GM18873 (cell line): ENCODE results near the gene IFFO2.
A peak's percentile ranks its signal among the peaks of the same experiment; 100 is the strongest.

Source experiments
- ATAC-seq: cut with Tn5 transposase; IDR thresholded peaks from one replicate; pipeline ENCODE4 v1.9.1; 2021; ENCODE audit warnings: mild to moderate bottlenecking, moderate library complexity, moderate number of reproducible peaks; ENCODE audit not compliant: unreplicated experiment, low FRiP score

Gene IFFO2

GRCh38 chr1:18938707-18939070, 17.8 kb downstream of the IFFO2 start:
- no peak for ATAC-seq

- ATAC-seq, result no peak
Observed at GRCh38 chr1:18938008-18938706, 18.3 kb downstream of the IFFO2 start.

- no peak for ATAC-seq
Observed at GRCh38 chr1:18937539-18937938, 18.9 kb downstream of the IFFO2 start.

- no peak for ATAC-seq
Observed at GRCh38 chr1:18936814-18937481, 19.5 kb downstream of the IFFO2 start.

GRCh38 chr1:18936471-18936813, 20.0 kb downstream of the IFFO2 start:
- ATAC-seq, result no peak

GRCh38 chr1:18934205-18935000, 22.1 kb downstream of the IFFO2 start:
- ATAC-seq, result no peak

GRCh38 chr1:18932879-18933278, 23.6 kb downstream of the IFFO2 start:
- ATAC-seq, result no peak

GRCh38 chr1:18932387-18932786, 24.1 kb downstream of the IFFO2 start:
- no peak for ATAC-seq

- ATAC-seq, result no peak
Observed at GRCh38 chr1:18931730-18932129, 24.7 kb downstream of the IFFO2 start.

GRCh38 chr1:18929686-18930085, 26.8 kb downstream of the IFFO2 start:
- no peak for ATAC-seq

- no peak for ATAC-seq
Observed at GRCh38 chr1:18928985-18929384, 27.5 kb downstream of the IFFO2 start.

GRCh38 chr1:18928406-18928805, 28.1 kb downstream of the IFFO2 start:
- ATAC-seq, result no peak

GRCh38 chr1:18927654-18928272, 28.7 kb downstream of the IFFO2 start:
- no peak for ATAC-seq

GRCh38 chr1:18927082-18927653, 29.3 kb downstream of the IFFO2 start:
- ATAC-seq, result no peak

GRCh38 chr1:18926315-18927081, 30.0 kb downstream of the IFFO2 start:
- ATAC-seq, result peak; percentile 56

GRCh38 chr1:18925279-18925678, 31.2 kb downstream of the IFFO2 start:
- ATAC-seq, result no peak

- ATAC-seq, result no peak
Observed at GRCh38 chr1:18924221-18924691, 32.2 kb downstream of the IFFO2 start.

- no peak for ATAC-seq
Observed at GRCh38 chr1:18923756-18924211, 32.7 kb downstream of the IFFO2 start.

- no peak for ATAC-seq
Observed at GRCh38 chr1:18922848-18923755, 33.4 kb downstream of the IFFO2 start.
